ENCODE measurements around the gene CRYBA4.

The CRYBA4 gene

GRCh38 chr22:26621663-26622062, at the start of gene CRYBA4:
Gene CRYBA4 (plus strand): TSS chr22:26621963. CDS start chr22:26622597, 634 bp downstream.
- DNase-seq: no peak

DNA sequence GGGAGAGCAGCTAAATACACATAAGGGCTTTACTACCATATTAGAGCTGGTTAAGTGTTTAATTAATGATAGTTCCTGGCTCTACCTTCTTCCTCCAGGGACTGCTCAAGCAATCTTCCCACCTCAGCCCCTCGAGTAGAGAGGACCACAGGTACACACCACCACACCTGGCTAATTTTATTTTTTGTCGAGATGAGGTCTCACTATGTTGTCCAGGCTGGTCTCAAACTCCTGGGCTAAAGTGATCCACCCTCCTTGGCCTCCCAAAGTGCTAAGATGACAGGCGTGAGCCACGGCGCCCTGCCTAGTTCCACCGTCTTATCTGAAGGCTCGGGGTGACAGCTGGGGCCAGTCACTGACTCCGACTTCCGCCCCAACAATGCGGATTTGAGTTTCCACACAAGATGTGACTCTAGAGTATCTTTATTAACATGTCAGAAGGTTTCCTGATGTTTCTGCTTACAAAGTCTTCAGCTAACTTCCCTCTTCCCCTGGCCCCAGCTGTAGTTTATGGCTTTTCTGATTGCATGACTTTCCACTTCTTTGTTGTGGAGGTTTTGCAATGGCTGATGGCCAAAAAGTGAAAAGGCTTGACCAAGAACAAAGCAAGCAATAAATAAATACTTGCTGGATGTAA, 48.6 kb upstream of the CRYBA4 start:
- no peak for DNase-seq

DNA sequence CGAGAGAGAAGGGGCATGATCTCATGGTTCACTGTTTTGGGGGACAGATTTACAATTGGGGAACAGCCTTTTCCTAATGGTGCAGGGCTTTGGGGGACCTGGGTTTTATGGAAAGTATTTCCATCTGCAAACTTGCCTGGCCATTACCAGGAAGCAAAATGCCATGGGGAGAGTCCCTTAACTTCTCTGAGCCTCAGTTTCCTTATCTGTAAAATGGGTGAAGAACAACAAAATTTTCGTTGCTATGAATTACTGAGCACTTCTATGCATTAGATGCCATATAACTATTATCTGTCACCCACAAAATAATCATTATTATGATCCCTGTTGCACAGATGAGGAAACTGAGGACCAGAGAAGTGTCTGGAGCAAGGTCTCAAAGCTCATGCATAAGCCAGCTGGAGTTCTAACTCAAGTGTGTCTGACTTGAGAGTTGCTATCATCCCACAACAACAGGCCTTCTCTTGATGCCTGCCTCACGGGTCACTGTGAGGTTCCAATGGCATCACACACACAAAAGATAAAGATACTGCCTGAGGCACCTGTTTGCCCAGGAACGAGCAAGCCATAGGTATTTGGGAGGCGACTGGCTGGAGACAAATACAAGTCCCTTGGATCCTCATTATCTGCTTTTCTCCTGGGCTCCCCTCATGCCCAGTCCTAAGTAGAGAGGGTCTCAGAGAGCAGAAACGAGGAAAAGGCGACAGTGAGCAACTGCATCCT, 47.6 kb upstream of the CRYBA4 start:
- no peak for DNase-seq

GRCh38 chr22:26576026-26576680, 45.6 kb upstream of the CRYBA4 start:
- DNase-seq: no peak

DNA sequence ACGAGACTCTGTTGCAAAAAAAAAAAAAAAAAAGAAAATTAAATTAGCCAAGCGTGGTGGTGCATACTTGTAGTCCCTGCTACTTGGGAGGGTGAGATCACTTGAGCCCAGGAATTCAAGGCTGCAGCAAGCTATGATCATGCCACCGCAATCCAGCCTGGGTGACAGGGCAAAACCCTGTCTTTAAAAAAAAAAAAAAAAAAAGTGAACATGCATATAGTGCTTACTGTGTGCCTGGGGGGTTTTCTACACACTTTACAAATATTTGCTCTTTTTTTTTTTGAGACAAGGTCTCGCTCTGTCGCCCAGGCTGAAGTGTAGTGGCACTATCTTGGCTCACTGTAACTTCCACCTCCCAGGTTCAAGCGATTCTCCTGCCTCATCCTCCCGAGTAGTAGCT, 44.7 kb upstream of the CRYBA4 start:
- no peak for DNase-seq

DNA sequence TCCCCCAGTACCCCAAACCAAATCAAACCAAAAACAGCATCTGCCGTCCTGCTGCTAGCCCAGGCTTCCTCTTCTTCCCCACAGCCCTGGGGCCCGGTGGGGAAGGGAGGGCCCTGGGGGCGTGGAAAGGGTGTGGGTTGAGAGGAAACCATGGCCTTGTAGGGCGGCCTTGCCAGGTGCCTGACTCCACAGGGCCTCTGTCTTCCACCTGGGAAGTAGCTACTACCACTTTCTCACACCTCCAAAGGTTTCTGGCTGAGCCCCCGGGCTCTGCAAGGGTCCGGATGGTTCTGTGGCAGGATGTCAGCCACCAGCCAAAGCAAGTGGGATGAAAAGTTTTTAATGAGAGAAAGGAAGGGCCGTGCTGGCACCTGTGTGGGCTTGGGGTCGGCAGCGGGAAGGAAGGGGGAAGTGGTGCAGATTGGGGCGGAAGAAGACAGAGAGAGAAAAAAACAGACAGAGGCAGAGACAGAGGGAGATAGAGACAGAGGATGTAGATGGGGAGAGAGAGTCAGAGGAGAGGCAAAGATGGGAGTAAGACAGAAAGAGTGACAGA, 42.4 kb upstream of the CRYBA4 start:
- no peak for DNase-seq

GRCh38 chr22:26580240-26580962, 41.4 kb upstream of the CRYBA4 start:
- DNase-seq: no peak

DNA sequence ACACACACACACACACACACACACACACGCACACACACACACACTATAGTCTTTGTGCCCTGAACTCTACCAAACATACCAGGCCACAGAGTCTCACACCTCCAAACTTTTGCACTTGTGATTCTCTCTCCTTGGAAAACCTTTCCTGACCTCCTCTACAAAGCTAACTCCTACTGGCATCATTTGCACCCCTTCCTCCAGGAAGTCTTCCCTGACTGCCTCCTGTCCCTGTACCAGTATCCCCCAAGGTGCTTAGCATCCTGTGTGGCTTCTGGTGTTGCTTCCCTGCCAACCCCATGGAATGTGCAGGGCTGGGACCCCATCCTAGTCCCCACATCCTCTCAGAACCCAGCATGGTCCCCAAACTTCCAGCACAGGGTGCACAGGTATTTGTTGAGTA, 40.7 kb upstream of the CRYBA4 start:
- DNase-seq: no peak

DNA sequence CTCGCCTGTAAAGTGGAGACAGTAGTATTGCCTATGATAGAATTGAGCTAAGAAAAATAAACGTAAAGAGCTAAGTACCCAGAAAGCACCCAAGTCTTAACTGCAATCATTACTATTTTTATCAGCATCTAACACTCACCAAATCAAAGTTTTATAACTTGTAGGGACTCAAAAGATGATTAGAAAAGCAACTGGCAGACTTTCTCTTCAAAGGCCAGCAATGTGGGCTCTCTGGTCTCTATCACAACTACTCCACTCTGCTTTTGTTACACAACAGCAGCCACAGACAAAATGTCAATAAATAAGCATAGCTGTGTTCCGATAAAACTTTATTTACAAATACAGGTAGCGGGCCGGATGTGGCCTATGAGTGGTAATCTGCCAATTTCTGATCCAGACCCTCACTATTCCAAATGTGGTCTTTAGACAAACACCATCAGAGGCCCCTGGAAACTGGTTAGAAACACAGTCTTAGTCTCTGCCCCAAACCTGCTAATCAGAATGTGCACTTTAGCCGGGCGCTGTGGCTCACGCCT, 40.1 kb upstream of the CRYBA4 start:
- no peak for DNase-seq

GRCh38 chr22:26584010-26584409, 37.8 kb upstream of the CRYBA4 start:
- DNase-seq: no peak

DNA sequence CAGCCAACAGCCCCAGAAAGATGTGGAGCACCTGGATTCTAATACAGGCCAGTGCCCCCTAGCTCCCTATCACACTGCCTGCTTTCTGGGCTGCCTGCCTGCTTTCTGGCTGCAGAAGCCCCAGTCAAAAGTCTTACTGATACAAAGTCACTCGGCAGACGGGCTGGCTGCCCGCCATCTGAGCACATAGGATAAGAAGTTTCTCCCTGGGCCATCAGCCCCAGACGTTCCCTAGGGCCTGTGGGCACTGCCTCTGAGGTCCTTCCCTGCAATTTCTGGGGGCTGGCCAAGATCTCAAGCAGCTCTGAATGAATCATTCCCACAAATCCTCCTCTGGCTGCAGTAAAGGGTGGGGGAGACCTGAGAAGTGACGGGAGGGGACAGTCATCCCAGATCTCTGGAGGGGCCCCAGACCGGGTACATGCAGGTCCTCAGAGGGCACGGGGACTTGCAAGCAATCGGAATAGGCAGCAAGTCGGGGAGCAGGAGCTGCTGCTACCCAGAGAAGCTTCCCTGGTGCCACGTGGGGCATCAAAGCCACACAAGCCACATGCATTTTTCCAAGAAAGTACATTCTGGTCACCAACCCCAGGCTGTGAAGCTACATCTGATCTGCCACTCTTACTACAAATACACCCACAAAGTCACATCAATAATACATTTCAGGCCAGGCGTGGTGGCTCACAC, 36.5 kb upstream of the CRYBA4 start:
- DNase-seq: no peak

- no peak for DNase-seq
Measured at GRCh38 chr22:26586556-26587325, 35.0 kb upstream of the CRYBA4 start.

DNA sequence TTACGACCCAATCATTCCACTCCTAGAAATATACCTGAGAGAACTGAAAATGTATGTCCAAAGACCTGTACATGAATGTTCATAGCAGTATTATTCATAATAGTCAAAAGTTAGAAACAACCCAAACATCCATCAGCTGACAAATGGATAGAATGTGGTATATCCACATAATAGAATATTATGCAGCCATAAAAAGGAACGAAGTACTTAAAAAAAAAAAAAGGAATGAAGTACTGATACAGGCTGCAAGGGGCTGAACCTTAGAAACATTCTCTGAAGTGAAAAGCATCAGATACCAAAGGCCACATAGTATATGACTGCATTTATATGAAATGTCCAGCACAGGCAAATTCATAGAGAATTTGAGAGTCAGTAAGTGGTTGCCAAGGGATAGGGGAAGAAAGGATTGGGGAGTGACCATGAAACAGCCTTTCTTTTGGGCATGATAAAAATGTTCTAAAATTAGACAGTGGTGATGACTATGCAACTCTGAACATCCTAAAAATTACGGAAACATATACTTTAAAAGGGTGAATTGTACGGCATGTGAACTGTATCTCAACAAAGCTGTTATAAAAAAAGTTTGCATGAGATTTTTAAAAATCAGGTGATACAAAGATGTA, 33.7 kb upstream of the CRYBA4 start:
- DNase-seq: no peak

GRCh38 chr22:26588729-26589366, 32.9 kb upstream of the CRYBA4 start:
- DNase-seq: no peak

DNA sequence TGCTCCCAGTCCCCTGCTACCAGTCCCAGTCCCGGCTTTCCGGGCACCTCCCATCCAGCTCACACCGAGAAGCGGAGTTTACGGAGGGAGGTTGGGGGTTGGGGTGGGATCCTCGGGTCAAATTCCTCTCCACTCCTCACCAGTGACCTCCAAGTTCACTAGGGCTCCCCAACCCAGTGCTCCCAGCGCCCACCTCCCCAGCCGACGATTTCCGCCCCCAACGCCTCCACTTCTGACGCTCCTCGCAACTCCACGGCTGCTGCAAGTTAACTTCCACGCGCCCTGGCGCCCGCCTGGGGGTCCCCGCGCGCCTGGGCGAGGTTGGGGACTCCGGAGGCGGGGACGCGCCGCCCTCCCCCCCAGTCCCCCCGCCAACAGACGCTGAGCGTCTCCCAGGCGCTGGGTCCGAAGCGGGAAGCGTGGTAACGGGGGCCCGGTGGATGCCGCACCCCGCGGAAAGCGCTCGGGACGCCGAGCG, 32.4 kb upstream of the CRYBA4 start:
- DNase-seq: no peak

GRCh38 chr22:26589845-26590736, 31.7 kb upstream of the CRYBA4 start, which contains the start of gene TPST2:
Gene TPST2 (minus strand): TSS chr22:26590132. CDS start chr22:26541630, 48,502 bp downstream.
- DNase-seq: no peak

GRCh38 chr22:26592421-26592891, 29.3 kb upstream of the CRYBA4 start:
- DNase-seq: no peak

- DNase-seq: no peak
Measured at GRCh38 chr22:26593763-26594162, 28.0 kb upstream of the CRYBA4 start.

DNA sequence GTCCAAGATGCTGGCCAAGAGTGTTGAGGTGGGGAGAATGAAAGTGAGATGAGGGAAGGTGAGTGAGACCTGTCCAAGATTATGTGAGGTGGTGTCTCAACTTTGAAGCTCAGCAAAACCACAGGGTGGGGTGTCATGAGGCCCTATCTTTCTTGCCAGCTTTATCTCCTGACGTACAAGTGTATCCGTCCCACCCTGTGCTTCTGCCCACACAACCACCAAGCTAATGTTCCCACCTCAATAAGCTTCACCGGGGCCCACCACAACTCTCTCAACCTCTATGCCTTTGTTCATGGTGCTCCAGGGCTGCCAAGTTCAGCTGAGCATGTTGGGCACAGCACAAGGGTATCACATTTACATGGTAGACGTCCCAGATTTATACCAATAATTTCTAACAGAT, 24.7 kb upstream of the CRYBA4 start:
- DNase-seq: no peak
